ENCODE results near the gene GPR132. TPM values are rescaled to one million over a fixed set of nuclear protein-coding genes. Genes with fewer than 3 reads are reported as not detected.

Gene GPR132
- total and polyA plus RNA-seq, 10 of the 15 experiments (the other 5 are each of a cell fraction or from before 2014, with no cell fraction given), result 1.9 to 49.3 (median 20.4) TPM

- ChIA-PET POLR2A (interaction anchor here (0.7 kb wide), 1 partner anchor 55 kb away, joined by 3 read pairs; no protein-coding TSS in a partner anchor), CTCF (interaction anchor here (1.0 kb wide), 1 partner anchor 8 kb away, joined by 7 read pairs; no protein-coding TSS in a partner anchor), SMC1A (ENCODE audit: uncharacterized antibody, unreplicated experiment) (interaction anchor here (1.6 kb wide), 1 partner anchor 178 kb away, joined by 3 read pairs; no protein-coding TSS in a partner anchor), RAD21 (ENCODE audit: unreplicated experiment) (no interaction called here)
- no peak overlapping the region for H3K9ac ChIP-seq (ENCODE audit: control insufficient read depth, insufficient read depth, low read length)
- in situ Hi-C loops (cut with MboI) (no loop called here), intact Hi-C loops (cut with micrococcal nuclease; ENCODE audit: unreplicated experiment) (loop anchor here (5.0 to 10.0 kb wide), 2 partner anchors 70 to 108 kb away; partner anchors contain the start of gene JAG2)
- H3K27me3 ChIP-seq (replicated peaks in 1 of 2; ENCODE audit: control insufficient read depth in 2 of 2, insufficient read depth in 2 of 2, low read length in 1 of 2), result no peaks in the 10 kb centered on the region
- H4K20me1 ChIP-seq (ENCODE audit: control insufficient read depth, insufficient read depth), result no peaks in the 10 kb centered on the region
- peak overlapping the region; percentile 92 for H3K4me2 ChIP-seq (ENCODE audit: control insufficient read depth, insufficient read depth)
- peak overlapping the region; percentile 81 for H2AFZ ChIP-seq (ENCODE audit: control insufficient read depth, low read depth, low read length)
- no peak for ATAC-seq
- no peak for DNase-seq (ENCODE audit: low read depth, low spot score)
- no peak for FAIRE-seq
- no TSS peak for BruUV-seq (replicated peaks)
- H3K27ac ChIP-seq (ENCODE audit: control insufficient read depth, insufficient read depth), result no peak overlapping the region
- no peaks in the 10 kb centered on the region for H3K36me3 ChIP-seq (ENCODE audit: control insufficient read depth in 2 of 2, insufficient read depth in 2 of 2, low read length in 1 of 2)
- no peaks in the 10 kb centered on the region for H3K79me2 ChIP-seq (ENCODE audit: control insufficient read depth, insufficient read depth, low read length)
- H3K4me3 ChIP-seq, result peak overlapping the region; percentile 91; the same call in 1 of the 2 replicates
- 52% methylated on average over 14 of the region's 14 CpGs for WGBS (ENCODE audit: insufficient coverage, insufficient replicate concordance, low lambda C conversion rate, missing lambda C conversion rate)
- peaks cover 10% of the 10 kb centered on the region for H3K4me1 ChIP-seq (ENCODE audit: control insufficient read depth, insufficient read depth, low read length)
- H3K9me3 ChIP-seq (replicated peaks; ENCODE audit: control insufficient read depth, insufficient read depth, low read length), result no peaks in the 10 kb centered on the region; the same call in 2 of the 3 replicates
- TF ChIP-seq, protein P1, sequence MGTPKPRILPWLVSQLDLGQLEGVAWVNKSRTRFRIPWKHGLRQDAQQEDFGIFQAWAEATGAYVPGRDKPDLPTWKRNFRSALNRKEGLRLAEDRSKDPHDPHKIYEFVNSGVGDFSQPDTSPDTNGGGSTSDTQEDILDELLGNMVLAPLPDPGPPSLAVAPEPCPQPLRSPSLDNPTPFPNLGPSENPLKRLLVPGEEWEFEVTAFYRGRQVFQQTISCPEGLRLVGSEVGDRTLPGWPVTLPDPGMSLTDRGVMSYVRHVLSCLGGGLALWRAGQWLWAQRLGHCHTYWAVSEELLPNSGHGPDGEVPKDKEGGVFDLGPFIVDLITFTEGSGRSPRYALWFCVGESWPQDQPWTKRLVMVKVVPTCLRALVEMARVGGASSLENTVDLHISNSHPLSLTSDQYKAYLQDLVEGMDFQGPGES (IDR thresholded peaks at IDR 0.05), result no peak
- peak; percentile 44 for TF ChIP-seq ZBTB40 (IDR thresholded peaks at IDR 0.05; ENCODE audit: borderline replicate concordance)
Measured at GRCh38 chr14:105094193-105094907, 29.1 kb upstream of the GPR132 start.
